Kidney capillary endothelial cell (primary cell): Measurements from ENCODE around the gene IRF7.

Experiments
- DNase-seq: peaks from one replicate; pipeline ENCODE4 v3.0.0-alpha.2; 2018; ENCODE audit warnings: low spot score

Gene IRF7

GRCh38 chr11:640021-640706 lies 24.4 kb upstream of the IRF7 start:
- DNase-seq: no peak

- DNase-seq: no peak
These were observed 23.7 kb upstream of the IRF7 start for GRCh38 chr11:639332-639955.

- no peak for DNase-seq
These were observed 23.0 kb upstream of the IRF7 start for GRCh38 chr11:638631-639331.

- DNase-seq: no peak
These were observed 22.1 kb upstream of the IRF7 start for GRCh38 chr11:637593-638521.

GRCh38 chr11:637333-637592 lies 21.5 kb upstream of the IRF7 start:
- DNase-seq: no peak

- DNase-seq: no peak
These were observed 21.0 kb upstream of the IRF7 start, which contains the start of gene DRD4 for GRCh38 chr11:636511-637332. TSS of gene DRD4 (plus strand) at chr11:637269. CDS start at chr11:637305, 36 bp downstream.

- no peak for DNase-seq
These were observed 20.3 kb upstream of the IRF7 start for GRCh38 chr11:635945-636510.

- no peak for DNase-seq
These were observed 15.1 kb upstream of the IRF7 start for GRCh38 chr11:630871-631270.

- no peak for DNase-seq
These were observed 13.5 kb upstream of the IRF7 start for GRCh38 chr11:629237-629583.

GRCh38 chr11:628056-628455 lies 12.3 kb upstream of the IRF7 start:
- DNase-seq: no peak

GRCh38 chr11:627308-627576 lies 11.5 kb upstream of the IRF7 start:
- no peak for DNase-seq

- no peak for DNase-seq
These were observed 10.9 kb upstream of the IRF7 start, which contains the start of gene SCT for GRCh38 chr11:626475-627307. TSS of gene SCT (minus strand) at chr11:627181. CDS start at chr11:627143, 38 bp downstream.

GRCh38 chr11:625636-626268 lies 10.0 kb upstream of the IRF7 start:
- no peak for DNase-seq

GRCh38 chr11:624705-625635 lies 9.2 kb upstream of the IRF7 start, which contains the start of gene CDHR5:
TSS of gene CDHR5 (minus strand) at chr11:624955. CDS start at chr11:624902, 53 bp downstream.
- no peak for DNase-seq

- DNase-seq: no peak
These were observed 8.4 kb upstream of the IRF7 start for GRCh38 chr11:623999-624704.

GRCh38 chr11:623349-623869 lies 7.7 kb upstream of the IRF7 start:
- no peak for DNase-seq

- no peak for DNase-seq
These were observed 6.1 kb upstream of the IRF7 start for GRCh38 chr11:621838-622237.
